A673 (cell line): ENCODE data around the gene AGER. TPM values are rescaled to one million over a fixed set of nuclear protein-coding genes. Genes with fewer than 3 reads are reported as not detected.

Experiments used
- BruUV-seq: library from RNA; stranded (reverse); fragments of 400-500 nt; replicated peaks from 2 replicates; lab custom pipeline; 2021; lab: Mats Ljungman, UMichigan
- CTCF ChIA-PET: fragments of 300-600 bp; sonication (Branson Sonifier 250); formaldehyde crosslinking; loops from one replicate; lab custom pipeline; 2022; ENCODE audit warnings: antibody characterized with exemption; lab: Charles Lee
- POLR2A ChIA-PET: fragments of 300-600 bp; sonication (Branson Sonifier 250); formaldehyde crosslinking; loops from one replicate; lab custom pipeline; 2022; ENCODE audit warnings: antibody characterized with exemption; ENCODE audit not compliant: low non-redundant PET; lab: Charles Lee
- DNase-seq: peaks from one replicate; pipeline ENCODE4 v3.0.0-alpha.2; 2015; ENCODE audit warnings: low spot score
- H3K27ac ChIP-seq: fragments of 200-600 bp; sonication (generic); 2 replicates; pipeline ENCODE4 v1.5.1; 2016; ENCODE audit warnings: mixed run types, low read depth, mild to moderate bottlenecking, mixed read lengths, antibody characterized with exemption, low read length; ENCODE audit not compliant: poor library complexity, severe bottlenecking
- H3K27me3 ChIP-seq: fragments of 200-600 bp; sonication (generic); replicated peaks from 2 replicates; pipeline ENCODE4 v1.6.1; 2017; ENCODE audit warnings: mixed run types, low read depth, mild to moderate bottlenecking, mixed read lengths, antibody characterized with exemption, low read length; ENCODE audit not compliant: insufficient read depth, poor library complexity
- H3K36me3 ChIP-seq: fragments of 200-600 bp; sonication (generic); 2 replicates; pipeline ENCODE4 v1.6.1; 2016; ENCODE audit warnings: mixed run types, mild to moderate bottlenecking, mixed read lengths, antibody characterized with exemption, low read length; ENCODE audit not compliant: insufficient read depth, poor library complexity, severe bottlenecking
- H3K4me1 ChIP-seq: fragments of 200-600 bp; sonication (generic); 2 replicates; pipeline ENCODE4 v1.6.1; 2017; ENCODE audit warnings: mixed run types, mild to moderate bottlenecking, mixed read lengths, antibody characterized with exemption, low read length; ENCODE audit not compliant: insufficient read depth, poor library complexity, severe bottlenecking
- H3K4me3 ChIP-seq: fragments of 200-600 bp; sonication (generic); 2 replicates; pipeline ENCODE4 v1.5.1; 2016; ENCODE audit warnings: low read depth, mixed run types, mild to moderate bottlenecking, mixed read lengths, low read length; ENCODE audit not compliant: poor library complexity, severe bottlenecking
- H3K9me3 ChIP-seq: fragments of 200-600 bp; sonication (generic); 2 replicates; pipeline ENCODE4 v1.6.1; 2016; ENCODE audit warnings: mixed run types, low read depth, mild to moderate bottlenecking, mixed read lengths, antibody characterized with exemption, low read length; ENCODE audit not compliant: poor library complexity, severe bottlenecking
- EZH2 ChIP-seq: fragments of 200-600 bp; sonication (generic); IDR thresholded peaks from 2 replicates; pipeline ENCODE4 v1.6.1; 2017; ENCODE audit warnings: borderline replicate concordance, low read depth, mild to moderate bottlenecking, mixed read lengths, antibody characterized with exemption, low read length; ENCODE audit not compliant: poor library complexity, severe bottlenecking
- intact Hi-C: fragments of 100-400 bp; cut with micrococcal nuclease; formaldehyde crosslinking; loops from one replicate; pipeline ENCODE4 v1.10.0; 2022; ENCODE audit not compliant: unreplicated experiment
- total RNA-seq: library from RNA; stranded (reverse); gene quantifications from 2 replicates; pipeline ENCODE4 v1.2.3, GENCODE V29; 2021
- TF ChIP-seq, protein P1 (sequence below): fragments of 300-800, 200-600 bp; sonication (generic); conservative IDR thresholded peaks from 2 replicates; pipeline ENCODE4 v1.5.1; 2017; ENCODE audit warnings: low read depth, mild to moderate bottlenecking, antibody characterized with exemption, low read length, moderate library complexity, mixed read lengths

The AGER gene
- total RNA-seq, 1 experiment from 2014 or later = 13.3 TPM

DNA sequence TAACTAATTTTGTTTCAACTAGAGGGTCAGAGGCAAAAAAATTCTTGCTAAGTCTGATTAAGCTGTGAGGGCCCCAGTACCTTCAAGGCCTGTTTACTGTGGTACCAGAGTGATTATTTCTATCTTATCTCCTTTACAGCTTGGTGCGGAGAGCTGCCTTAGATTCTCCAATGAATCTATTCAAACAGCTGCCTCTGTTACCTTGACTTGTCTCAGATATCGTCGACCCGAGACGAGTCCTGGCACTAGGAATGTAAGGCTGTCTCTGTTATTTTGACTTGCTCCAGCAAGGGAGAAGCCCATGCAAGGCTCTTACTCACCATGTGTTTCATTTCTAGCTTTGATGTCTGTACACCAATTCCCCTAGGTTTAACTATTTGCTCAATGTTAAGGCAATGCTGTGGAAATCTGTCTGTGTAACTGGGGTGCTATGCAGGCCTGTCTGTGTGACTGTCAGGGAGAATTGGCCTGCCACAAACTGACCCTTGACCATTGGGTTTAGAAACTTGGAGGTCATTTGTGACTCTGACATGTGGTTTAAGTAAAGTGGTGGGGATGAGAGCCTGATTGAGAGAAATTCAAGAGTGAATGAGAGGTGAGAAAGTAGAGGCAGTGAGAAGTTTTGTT lies 43.5 kb downstream of the AGER start:
- no TSS peak for BruUV-seq
- Histone ChIP-seq H3K27me3 (no peaks in the 10 kb centered on the region), H3K27ac (no peak overlapping the region), H3K4me3 (no peak overlapping the region), H3K36me3 (no peaks in the 10 kb centered on the region), H3K9me3 (no peaks in the 10 kb centered on the region), H3K4me1 (peaks cover 3% of the 10 kb centered on the region)
- TF ChIP-seq, protein P1, sequence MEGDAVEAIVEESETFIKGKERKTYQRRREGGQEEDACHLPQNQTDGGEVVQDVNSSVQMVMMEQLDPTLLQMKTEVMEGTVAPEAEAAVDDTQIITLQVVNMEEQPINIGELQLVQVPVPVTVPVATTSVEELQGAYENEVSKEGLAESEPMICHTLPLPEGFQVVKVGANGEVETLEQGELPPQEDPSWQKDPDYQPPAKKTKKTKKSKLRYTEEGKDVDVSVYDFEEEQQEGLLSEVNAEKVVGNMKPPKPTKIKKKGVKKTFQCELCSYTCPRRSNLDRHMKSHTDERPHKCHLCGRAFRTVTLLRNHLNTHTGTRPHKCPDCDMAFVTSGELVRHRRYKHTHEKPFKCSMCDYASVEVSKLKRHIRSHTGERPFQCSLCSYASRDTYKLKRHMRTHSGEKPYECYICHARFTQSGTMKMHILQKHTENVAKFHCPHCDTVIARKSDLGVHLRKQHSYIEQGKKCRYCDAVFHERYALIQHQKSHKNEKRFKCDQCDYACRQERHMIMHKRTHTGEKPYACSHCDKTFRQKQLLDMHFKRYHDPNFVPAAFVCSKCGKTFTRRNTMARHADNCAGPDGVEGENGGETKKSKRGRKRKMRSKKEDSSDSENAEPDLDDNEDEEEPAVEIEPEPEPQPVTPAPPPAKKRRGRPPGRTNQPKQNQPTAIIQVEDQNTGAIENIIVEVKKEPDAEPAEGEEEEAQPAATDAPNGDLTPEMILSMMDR = no peak
- TF ChIP-seq EZH2 = no peak
- intact Hi-C loops = no loop called here
- no peak for DNase-seq
- CTCF ChIA-PET = no interaction called here
- POLR2A ChIA-PET = no interaction called here

DNA sequence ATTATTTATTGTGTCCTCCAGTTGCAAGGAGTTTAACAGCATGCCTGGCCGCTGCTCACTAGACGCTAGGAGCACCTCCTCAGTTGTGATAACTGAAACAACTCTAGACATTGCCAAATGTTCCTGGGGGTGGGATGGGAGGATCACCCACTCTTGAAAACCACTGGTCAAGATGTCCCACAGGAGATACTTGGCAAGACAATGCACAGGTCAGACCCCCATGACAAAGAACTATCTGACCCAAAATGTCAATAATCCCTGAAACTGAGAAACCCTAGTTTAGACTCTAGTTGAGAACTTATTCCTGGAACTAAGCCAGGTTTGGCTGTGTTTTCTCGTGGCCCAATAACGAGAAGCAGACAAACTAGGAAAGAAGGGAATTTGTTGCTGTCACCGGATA lies 44.5 kb downstream of the AGER start:
- intact Hi-C loops = no loop called here
- Histone ChIP-seq H3K4me3 (no peak overlapping the region), H3K36me3 (no peaks in the 10 kb centered on the region), H3K27me3 (no peaks in the 10 kb centered on the region), H3K9me3 (no peaks in the 10 kb centered on the region), H3K27ac (no peak overlapping the region), H3K4me1 (peaks cover 3% of the 10 kb centered on the region)
- TF ChIP-seq, protein P1 = no peak
- no peak for TF ChIP-seq EZH2
- no TSS peak for BruUV-seq
- ChIA-PET CTCF (no interaction called here), POLR2A (no interaction called here)
- DNase-seq = no peak

DNA sequence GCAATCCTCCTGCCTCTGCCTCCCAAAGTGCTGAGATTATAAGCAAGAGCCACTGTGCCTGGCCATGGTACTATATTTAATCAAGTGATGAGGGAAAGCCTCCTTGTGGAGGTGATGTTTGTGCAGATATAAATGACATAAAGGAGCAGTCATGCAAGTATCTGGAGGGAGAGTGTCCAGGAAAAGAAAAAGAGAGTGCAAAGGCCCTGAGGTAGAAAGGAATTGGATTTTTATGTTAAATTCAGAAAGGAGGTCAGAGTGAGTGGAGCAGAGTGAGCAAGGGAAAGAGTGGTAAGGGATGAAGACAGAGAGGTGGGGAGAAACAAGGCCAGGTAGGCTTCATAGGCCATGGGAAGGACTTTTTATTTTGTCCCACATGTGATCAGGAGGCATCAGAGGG lies 46.6 kb downstream of the AGER start:
- H3K27ac ChIP-seq = no peak overlapping the region
- ChIA-PET POLR2A (no interaction called here), CTCF (no interaction called here)
- no peak overlapping the region for H3K4me3 ChIP-seq
- no peaks in the 10 kb centered on the region for H3K9me3 ChIP-seq
- intact Hi-C loops = no loop called here
- no peaks in the 10 kb centered on the region for H3K36me3 ChIP-seq
- peaks cover 3% of the 10 kb centered on the region for H3K4me1 ChIP-seq
- no peak for DNase-seq
- H3K27me3 ChIP-seq = no peaks in the 10 kb centered on the region
- TF ChIP-seq, protein P1 = no peak
- TF ChIP-seq EZH2 = no peak
- BruUV-seq = no TSS peak
